Body of pancreas (tissue), 4 donors: ENCODE data around the gene TADA2B.

Experiments used
- POLR2A ChIP-seq, 3 donors: fragments of 450-650 bp; IDR thresholded peaks; one replicate each; pipeline ENCODE4 v1.6.1; 2016; ENCODE audit warnings: antibody characterized with exemption in 3 of 3, mild to moderate bottlenecking in 2 of 3
- TF ChIP-seq, protein P1 (sequence below), 7 experiments: fragments of 450-650 bp in 4 of 7; fragments of 200-600 bp in 3 of 7; sonication (generic) in 3 of 7; IDR thresholded peaks; one replicate each; pipeline ENCODE4 v1.5.1; 2016 to 2019; ENCODE audit warnings: antibody characterized with exemption in 7 of 7

DNA sequence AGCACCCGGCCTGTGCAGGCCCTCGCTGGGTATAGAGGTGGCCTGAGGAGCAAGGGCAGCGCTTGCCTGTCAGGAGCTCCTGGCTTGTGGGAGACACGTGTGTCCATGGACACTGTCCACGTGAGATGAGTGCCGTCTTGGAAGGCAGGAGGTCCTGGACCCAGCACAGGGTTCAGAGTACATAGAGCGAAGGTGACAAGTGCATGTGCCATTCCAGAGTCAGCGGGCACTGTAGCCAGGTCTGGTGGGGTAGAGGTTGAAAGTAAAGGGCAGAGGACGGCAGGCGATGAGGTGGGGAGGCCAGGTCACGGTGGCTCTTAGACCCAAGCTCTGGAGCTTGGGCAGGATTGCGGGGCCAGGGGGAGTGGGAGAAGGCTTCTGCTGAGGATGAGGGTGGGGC, 28.4 kb upstream of the TADA2B start:
- TF ChIP-seq, protein P1, sequence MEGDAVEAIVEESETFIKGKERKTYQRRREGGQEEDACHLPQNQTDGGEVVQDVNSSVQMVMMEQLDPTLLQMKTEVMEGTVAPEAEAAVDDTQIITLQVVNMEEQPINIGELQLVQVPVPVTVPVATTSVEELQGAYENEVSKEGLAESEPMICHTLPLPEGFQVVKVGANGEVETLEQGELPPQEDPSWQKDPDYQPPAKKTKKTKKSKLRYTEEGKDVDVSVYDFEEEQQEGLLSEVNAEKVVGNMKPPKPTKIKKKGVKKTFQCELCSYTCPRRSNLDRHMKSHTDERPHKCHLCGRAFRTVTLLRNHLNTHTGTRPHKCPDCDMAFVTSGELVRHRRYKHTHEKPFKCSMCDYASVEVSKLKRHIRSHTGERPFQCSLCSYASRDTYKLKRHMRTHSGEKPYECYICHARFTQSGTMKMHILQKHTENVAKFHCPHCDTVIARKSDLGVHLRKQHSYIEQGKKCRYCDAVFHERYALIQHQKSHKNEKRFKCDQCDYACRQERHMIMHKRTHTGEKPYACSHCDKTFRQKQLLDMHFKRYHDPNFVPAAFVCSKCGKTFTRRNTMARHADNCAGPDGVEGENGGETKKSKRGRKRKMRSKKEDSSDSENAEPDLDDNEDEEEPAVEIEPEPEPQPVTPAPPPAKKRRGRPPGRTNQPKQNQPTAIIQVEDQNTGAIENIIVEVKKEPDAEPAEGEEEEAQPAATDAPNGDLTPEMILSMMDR (IDR thresholded peaks at IDR 0.05) = no peak
- no peak for TF ChIP-seq POLR2A (IDR thresholded peaks at IDR 0.05)
